NCI-H748 treated with DMSO at 0.1 percent for 48 hours (cell line): Measurements from ENCODE around the gene CD34.
"Not testable (repeated sequence)": the region's sequence is repeated elsewhere in the genome, so short reads cannot be mapped to it uniquely, and the experiment has no call there.

Experiments
- DNase-seq: peaks from one replicate; lab custom pipeline; 2025; lab: John Stamatoyannopoulos, UW

Gene CD34

DNA sequence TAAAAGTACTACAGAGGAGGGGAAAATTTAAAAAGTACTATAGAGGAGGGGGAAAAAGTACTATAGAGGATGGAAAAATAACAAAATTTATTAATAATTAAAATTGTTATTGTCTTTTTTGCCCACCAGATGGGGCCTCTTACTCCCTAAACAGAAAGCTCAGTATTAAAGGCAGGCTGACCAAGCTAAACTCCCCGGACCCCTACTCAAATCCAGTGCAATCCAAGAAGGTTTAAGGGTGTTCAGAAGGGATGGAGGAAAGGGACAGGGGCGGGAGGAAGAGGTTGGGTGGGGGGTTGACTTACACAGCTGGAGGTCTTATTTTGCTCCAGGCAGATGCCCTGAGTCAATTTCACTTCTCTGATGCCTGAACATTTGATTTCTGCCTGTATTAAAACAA is 13.7 kb downstream of the CD34 start:
- no peak for DNase-seq

DNA sequence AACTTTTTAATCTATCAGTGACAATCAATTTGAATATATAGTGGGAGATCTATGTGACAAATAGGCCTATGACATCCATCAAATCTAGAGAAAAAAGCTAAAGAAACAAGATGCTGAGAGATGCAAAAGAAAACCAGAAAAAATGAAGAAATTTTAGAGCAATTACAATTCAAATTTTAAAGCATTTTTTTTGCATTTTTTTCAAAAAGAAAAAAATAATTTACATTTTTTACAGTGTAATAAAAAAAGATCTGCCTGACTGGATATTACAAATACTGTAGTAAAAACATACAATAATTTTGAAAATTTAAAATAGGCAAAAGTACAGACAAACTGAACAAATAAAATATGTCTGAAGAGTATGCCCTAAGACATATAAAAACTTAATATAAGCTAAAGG is 14.4 kb downstream of the CD34 start:
- DNase-seq = no peak

DNA sequence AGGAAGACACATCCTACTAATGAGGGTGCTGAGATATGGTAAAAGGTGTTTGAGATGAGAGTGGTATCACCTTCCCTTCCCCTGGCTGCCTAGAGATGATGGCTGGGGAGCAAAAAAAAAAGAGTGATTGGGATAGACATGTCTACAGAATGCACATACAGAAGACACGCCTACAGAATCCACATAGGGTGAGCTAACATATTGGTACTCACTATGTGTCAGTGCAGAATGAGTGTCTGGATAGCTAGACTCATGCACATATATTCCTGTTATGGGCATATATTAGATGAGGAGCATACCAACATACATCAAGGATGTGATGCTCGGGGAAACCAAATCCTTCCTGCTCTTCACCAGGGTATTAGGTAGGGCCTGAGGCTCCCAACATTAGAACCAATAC is 16.2 kb downstream of the CD34 start:
- DNase-seq = no peak

DNA sequence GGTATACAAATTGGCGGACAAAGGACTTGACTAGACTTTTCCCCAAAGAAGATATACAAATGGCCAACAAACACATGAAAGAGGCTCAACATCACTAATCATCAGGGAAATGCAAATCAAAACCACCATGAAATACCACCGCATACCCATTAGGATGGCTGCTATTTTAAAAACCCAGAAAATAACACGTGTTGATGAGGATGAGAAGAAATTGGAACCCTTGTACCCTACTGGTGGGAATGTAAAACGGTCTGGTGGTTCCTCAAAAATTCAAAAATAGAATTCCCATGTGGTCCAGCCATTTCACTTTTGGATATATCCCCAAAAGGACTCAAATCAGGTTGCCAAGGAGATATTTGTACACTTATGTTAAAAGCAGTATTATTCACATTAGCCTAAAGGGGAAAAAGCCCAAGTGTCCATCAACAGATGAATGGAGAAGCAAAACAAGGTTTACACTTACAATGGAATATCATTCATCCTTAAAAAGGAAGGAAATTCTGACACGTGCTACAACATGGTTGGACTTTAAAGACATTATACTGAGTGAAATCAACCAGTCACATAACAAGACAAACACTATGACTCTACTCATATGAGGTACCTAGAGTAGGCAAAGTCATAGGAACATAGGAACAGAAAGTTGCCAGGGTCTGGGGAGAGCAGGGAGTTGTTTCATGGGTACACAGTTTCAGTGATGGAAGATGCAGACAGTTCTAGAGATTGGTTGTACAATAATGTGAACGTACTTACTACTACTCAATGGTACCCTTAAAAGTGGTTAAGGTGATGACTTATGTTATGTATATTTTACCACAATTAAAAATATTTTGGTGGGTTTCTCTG is 17.0 kb downstream of the CD34 start:
- no peak for DNase-seq

DNA sequence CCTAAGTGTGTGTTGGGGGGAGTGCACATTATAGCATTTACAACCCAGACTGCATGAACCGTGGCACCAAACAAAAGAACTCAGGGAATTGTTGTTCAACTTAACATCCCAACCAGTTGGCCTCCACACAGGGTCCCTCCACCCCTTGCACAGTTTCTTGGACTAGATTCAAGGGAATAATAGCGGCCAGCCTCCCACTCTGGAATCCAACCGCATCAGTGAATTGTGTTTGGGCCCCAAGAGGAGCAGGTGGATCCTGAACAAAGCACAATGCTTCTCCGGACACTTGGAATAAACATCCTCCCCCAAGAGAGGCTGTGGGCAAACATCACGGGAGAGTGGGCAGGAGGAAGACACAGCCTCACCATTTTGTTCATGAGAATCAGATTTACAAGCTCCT is 18.2 kb downstream of the CD34 start:
- no peak for DNase-seq

DNA sequence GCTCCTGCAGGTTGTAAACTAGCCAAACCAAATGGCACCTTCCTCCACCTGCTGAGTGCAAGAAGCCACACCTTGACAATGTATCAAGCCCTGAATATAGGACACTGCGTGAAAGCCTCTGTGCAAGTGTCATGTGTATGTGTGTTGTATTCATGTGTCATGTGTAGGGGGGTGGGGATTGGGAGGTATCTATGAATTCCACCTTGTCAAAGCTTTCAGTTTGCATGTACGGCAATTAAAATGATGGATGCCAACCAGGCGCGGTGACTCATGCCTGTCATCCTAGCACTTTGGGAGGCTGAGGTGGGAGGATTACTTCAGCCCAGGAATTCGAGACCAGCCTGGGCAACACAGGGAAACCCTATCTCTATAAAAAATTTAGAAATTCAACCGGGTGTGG is 19.8 kb downstream of the CD34 start:
- DNase-seq = no peak

DNA sequence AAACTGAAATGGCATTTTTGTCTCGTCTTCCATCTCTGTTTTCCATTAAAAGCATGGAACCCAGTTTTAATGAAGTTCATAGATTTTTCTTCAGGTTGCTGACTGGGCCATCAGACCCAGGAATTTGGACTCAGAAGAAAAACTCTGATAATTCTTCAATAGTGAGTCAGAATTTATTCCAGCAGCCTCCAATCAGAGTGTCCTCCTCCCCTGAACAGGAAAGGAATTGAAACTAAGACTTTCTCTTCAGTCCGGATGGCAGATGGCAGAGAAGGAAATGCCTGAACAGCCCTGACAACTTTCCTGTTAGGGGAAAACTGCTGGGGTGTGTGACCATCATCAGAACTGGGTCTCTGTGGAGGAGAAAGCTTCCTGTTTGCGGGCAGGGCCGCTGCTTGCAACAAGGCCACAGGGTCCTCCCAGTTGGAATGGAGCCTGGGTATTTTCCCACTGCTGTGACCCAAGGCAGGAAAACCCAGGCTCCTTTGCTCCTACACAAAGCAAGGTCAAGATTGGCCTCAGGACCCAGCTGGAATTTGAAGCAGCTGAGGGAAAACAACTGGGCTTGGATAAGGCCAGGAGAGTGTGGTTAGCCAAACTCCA is 20.7 kb downstream of the CD34 start:
- no peak for DNase-seq

DNA sequence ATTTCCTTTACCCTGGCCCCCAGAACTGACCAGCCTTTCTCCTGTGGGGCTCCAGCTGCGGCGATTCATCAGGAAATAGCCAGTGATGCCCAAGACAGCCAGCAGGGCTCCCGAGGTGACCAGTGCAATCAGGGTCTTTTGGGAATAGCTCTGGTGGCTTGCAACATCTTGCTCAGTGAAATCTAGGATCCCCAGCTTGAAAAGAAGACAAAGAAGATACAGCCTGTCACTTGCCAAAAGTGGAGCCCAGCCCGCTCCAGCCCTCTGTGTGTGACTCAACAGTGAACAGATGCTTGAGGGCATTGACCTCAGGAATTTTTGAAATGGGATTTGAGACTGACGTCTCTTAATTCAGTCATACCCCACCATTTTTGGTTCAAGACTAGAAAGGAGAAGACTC is 22.3 kb downstream of the CD34 start:
- DNase-seq = no peak

DNA sequence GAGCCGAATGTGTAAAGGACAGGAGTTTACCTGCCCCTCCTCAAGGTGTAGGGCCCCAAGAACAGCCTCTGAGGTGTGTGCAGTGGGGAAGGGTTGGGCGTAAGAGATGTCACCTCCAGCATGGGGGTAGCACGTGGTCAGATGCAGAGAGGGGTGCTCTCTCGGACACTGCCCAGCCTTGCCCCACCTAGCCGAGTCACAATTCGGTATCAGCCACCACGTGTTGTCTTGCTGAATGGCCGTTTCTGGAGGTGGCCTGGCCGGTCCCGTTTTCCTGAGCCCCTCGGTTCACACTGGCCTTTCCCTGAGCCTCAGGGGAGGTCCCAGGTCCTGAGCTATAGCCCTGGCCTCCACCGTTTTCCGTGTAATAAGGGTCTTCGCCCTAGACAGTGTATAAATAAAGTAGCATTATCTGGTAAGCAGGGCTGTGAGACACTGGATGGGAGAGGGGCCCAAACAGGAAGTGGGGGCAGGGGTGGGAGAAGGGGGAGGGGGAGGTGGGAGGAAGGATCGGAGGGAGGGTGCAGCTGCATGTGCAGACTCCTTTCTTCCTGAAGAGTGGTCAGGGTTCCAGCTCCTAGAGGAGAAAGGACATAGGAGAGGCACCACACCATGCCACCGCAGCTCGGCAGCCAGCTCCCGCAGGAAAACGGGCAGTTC is 23.3 kb downstream of the CD34 start:
- DNase-seq = no peak

DNA sequence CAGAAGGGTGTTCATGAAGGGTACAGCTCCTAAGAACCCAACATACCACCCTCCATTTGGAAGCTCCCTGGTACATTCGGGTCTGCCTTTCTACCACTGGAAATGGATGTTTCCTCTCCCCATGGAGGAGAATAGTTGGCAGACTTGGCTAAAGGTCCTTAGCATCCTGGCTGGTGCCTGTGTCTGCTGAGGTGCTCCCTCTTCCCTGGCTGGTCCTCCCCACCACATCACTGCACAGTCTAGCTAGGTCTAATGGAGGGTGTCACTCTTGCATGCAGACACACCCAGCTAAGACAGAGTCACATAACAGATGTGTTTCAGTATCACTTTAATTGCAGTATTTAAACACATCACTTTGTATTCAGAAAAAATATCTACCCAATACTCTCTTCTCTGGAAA is 24.7 kb downstream of the CD34 start:
- no peak for DNase-seq

DNA sequence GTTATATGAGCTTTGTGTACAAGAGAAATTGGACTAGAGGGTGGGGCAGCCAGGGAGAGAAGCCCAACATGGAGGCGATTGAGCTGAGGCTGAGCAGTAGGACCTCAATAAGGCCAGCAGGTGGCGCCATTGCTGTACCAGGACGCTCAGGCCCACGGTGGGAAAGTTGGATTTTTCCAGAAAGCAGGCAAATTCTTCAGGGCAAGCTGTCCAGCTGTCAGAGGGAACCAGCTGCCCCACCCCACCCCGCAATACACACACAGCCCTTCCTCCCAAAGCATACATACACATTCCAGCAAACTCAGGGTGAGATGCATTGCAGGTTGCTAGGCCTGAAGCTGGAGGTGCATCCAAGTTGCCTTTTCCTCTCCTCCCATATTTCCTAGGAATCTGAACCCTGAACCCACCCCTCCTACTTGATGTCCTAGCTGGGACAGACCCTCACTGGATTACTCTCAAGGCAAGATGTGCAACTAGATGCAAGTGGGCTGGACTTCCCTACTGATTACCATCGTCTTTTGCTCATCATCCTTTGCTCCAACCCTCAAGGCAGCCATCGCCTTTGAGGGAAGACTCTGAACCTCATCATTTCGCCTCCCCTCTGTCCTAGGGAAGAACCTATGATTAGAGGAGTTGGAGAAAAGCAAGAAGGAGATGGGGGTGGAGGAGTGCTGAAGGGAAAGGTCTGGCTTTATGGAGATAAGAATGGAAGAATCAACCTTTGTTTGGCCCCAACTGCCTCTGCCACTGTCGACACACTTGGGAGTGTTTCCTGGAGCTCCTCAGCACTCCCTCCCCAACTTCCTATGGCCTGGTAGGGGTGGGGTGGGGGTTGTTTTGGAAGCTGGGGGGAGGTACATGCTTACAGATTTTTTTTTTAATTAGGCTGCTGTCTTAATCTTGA is 25.5 kb downstream of the CD34 start:
- peak; percentile 56 for DNase-seq

DNA sequence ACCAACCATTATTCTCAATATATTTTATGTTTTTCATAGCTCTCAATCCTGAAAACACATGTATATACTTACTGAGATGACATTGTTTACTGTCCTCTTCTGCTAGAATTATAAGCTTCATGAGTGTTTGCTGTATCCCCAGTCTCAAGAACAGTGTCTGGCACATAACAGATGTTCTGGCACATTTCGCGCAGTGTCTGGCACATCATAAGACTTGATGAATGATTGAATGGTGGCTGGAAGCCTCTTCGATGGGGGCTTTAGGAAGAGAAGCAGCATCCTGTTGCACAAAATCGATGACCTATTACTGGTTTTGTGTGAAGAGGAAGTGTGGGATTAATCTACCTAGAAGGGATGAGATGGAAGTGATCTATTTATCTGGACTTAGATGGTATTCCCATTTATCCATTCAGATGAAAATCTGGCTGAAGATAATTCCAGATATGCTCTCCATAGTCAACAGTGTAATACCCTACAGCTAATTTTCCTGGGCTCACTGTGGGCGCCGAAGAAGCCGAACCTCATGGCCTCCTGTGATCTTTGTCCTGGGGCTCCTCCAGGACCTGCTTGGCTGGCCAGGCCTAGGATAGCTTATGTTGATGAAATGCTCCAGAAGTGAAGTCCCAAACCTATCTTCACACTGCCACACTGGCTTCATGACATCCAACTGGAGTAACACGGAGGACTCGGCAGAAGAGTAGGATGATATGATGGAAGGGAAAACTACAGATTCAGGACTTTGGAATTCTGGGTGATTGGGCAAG is 26.5 kb downstream of the CD34 start:
- DNase-seq = no peak

DNA sequence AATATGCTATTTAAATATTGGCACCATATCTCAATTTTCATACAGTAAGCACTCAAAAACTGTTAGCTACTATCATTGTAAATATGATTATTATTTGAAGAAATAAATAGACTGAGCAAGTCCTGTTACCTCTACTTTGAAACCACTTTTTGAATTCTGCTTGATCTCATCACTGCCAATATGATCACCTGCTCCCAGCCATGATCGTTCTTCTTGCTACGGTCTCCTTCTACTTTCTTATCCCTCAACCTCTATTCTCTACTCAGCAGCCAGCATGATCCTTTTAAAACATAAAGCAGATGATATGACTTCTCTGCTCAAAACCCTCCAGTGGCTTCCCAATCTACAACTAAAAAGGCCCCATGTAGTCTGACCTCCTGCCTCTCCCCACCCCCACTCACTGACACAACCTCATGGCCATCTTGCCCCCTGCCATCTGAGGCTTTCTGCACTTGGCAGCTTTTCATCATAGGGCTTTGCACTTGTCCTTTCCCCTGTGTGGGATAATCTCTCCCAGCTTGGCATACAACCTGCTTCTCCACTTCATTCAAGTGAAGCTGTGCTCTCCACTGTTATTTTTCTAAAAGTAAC is 27.2 kb downstream of the CD34 start:
- DNase-seq = no peak

DNA sequence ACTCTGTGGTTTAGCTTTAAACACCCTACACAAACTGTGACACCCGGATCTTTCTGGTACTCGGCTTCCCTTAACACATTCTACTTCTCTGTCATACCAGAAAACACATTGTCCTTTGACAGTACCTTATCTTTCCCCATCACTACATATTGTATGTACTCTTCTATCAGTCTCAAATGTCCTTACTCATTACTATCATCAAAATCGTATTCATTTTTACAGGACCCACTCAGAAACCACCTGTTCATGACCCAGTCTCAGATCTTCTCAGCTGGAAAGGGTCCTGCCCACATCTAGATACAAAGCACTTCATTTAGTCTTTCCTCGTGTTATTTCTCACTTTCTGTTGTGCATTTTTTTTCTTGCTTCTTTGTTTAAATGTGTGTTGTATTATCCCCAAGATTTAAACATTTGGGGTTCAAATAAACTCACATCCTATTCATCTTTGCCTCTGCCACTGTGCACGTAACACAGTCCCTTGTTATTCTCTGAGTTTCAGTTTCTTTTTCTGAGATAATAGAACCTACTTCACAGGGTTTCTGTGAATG is 27.7 kb downstream of the CD34 start:
- no peak for DNase-seq

DNA sequence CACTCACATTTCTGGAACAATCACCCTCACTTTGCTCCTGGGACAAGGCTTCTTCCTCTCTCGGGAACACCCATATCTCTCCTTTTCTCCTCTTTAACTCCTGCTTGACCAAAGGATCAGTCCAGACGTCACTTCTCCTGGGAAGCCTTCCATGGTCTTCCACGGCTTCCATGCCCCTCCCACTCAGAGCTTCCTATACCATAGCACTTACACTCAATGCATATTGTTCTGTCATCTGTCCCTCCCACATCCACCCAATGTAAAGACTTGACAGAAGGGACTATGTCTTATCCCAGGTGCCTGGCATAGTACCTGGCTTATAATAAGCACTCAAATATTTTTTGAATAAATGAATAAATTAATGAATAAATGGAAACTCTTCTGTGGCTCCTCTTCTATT is 28.2 kb downstream of the CD34 start:
- DNase-seq = no peak

DNA sequence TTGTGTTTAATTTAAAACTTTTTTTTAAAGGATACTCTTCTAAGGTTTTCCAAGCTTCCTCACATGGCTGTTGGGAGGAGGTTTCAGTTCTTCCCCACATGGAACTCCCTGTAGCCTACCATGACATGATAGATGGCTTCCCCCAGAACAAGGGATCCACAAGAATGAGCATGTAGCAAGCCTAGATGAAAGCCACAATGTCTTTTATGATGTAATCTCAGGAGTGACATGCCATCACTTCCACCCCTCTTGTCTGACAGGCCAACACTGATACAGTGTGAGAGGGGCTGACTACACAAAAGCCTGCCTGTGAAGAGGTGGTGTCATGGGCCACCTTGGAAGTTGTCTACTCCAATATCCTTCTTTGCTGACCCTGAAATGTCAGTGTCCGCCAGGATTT is 32.0 kb downstream of the CD34 start:
- no peak for DNase-seq

DNA sequence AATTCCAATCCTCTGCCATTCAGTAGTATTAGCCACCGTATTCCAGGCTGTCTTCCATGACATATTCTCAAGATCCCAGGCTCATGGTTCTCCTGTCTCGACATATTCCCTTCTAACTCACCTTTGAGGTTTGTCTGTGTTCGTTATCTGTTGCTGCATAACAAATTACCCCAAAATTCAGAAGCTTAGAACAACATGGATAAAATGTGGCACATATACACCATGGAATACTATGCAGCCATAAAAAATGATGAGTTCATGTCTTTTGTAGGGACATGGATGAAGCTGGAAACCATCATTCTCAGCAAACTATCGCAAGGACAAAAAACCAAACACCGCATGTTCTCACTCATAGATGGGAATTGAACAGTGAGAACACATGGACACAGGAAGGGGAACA is 33.0 kb downstream of the CD34 start:
- DNase-seq = not testable (repeated sequence)

DNA sequence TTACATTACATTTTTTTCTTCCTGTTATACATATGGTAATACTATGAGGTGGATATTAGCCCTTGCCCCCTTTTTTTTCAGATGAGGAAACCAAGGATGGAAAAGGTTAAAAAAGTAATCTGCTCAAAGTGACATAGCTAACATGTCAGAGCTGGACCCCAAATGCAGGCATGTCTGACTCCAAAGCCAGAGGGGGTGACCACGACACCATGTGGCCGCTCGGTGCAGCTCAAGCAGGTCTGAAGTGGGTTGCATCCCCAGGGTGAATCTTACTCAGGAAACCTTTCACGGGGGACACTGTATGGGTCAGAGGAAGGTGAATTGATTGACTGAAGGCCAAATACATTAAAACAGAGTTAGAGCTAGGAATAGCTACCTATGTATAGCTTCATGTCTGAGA is 34.8 kb downstream of the CD34 start:
- DNase-seq = no peak

DNA sequence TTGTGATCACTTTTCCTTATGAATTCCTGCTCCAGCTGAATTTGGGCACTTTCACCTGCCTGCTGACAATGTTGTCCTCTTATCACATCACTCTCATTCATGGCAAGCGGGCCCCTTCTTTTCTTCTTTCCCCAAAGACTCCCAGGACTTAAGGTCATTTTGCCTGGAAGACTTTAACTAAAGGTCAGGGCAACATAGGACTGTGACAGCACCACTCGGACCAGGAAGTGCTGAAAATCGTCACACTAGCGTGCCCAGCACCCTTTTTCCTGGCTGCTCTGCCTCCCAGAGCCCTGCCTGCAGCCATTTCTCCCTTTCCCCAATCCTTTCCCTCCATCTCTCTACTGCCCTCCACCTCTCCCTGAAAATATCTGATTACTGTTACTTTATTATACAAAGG is 35.4 kb downstream of the CD34 start:
- no peak for DNase-seq

DNA sequence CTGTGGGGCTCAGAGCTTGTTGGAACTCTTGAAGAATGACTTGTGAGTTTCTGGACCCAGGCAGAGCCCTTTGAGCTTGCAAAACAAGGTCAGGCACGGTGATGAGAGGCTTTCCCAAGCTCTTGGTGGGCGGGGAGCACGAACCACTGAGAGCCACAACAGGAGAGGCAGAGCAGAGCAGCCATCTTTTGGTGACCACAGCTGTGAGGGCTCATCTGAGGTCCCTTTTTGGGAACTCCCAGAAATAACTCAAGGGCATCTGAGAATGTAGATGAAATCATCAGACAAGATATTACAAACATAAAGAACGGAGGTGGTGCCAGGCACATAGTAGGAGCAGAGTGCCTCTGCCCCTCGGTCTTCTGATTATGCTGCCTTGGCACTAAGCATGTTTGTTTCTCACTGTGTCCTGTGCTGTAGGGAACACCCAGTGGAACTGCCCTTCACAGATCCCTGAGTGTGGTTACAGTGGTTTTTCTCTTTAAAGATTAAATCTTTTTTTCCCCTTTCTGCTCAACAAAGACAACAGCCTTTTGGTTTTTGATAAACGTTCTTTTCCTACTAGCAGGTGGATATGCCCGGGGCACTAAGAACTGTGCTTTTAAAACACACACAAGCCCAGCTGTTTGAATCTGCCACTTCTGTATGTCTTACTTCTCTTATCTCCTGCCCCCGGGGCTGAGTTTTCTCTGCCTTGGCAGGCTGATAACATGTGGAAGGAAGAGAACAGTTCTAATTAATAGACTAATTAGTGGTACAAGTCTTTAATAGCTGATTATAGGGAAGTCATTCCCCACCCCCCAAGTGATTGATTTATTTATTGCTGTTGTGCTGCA is 37.7 kb downstream of the CD34 start:
- no peak for DNase-seq
